ENCODE measurements around the gene MCCD1.

DNA sequence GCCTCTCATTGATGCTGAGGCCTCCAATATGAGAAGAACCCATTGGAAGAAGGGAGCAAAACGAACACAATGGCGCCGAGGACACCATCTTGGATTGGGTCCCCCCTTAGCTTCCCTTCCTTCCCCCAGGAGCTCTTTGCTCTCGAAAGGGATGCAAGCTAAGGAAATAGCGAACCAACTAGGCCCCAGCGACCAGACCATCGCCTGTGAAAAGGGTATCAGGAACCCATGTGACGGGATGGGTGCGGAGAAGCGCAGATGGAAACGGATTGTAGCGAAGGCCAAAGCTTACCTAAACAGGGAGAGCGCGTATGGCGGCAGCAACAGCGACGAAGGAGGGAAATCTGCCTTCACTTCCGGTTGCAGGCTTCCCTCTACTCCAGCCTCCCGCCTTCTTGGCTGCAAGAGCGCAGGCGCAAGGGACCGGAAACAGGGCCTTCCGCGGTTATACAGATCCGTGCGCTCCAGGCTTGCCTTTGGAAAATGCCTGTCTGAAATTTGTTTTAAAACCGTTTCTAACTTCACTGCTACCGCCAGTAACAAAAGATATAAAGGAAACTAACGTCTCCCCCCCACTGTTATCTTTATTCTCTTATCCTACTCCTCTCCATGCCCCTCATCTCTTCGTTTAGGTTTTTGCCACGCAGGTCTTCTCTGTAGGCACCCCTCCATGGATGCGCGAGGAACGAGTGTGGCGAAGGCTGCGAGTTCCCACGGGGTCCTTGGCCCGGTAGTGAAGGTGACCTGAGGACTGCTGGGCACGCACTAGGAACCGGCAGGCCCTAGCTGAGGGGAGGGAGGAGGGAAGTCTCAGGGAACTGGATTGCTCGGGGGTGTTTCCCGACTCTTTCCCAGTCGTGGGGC, 13.1 kb downstream of the MCCD1 start, which contains the start of gene DDX39B:
- TF ChIP-seq, protein P1, sequence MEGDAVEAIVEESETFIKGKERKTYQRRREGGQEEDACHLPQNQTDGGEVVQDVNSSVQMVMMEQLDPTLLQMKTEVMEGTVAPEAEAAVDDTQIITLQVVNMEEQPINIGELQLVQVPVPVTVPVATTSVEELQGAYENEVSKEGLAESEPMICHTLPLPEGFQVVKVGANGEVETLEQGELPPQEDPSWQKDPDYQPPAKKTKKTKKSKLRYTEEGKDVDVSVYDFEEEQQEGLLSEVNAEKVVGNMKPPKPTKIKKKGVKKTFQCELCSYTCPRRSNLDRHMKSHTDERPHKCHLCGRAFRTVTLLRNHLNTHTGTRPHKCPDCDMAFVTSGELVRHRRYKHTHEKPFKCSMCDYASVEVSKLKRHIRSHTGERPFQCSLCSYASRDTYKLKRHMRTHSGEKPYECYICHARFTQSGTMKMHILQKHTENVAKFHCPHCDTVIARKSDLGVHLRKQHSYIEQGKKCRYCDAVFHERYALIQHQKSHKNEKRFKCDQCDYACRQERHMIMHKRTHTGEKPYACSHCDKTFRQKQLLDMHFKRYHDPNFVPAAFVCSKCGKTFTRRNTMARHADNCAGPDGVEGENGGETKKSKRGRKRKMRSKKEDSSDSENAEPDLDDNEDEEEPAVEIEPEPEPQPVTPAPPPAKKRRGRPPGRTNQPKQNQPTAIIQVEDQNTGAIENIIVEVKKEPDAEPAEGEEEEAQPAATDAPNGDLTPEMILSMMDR (IDR thresholded peaks at IDR 0.05; ENCODE audit: low read depth, low read length), result no peak
- no peak for TF ChIP-seq EZH2phosphoT487 (IDR thresholded peaks at IDR 0.05; ENCODE audit: low read depth)
